GM12891 (cell line): ENCODE data around the gene GLYR1.

Experiments used
- POLR2A ChIP-seq: IDR thresholded peaks from 2 replicates; pipeline ENCODE4 v1.6.1; 2011; ENCODE audit warnings: low read depth, low read length, control low read depth
- POLR2AphosphoS5 ChIP-seq: IDR thresholded peaks from 2 replicates; pipeline ENCODE4 v1.6.1; 2011; ENCODE audit warnings: low read depth, low read length, control low read depth
- SPI1 ChIP-seq: IDR thresholded peaks from 2 replicates; pipeline ENCODE4 v1.6.1; 2011; ENCODE audit warnings: low read depth, low read length, control low read depth
- TAF1 ChIP-seq: IDR thresholded peaks from 2 replicates; pipeline ENCODE4 v1.6.1; 2011; ENCODE audit warnings: low read depth, low read length, control low read depth

DNA sequence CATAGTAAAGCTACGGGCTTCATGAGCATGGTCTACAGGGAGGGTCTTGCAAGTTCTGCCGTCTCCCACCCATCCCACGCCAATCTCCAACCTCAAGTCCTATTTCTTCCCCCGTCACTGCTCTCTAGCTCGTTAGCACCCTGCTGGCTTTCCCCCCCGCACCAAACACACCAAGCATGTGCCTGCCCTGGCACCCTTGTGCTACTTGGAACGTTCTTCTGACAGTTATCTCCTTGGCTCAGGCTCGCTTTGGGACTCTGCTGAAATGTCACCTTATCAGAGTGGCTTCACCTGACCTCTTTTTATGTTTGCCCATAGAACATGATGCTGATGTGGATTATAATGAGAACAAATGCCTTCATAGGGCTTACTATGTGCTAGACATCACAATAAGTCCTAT is 21.9 kb downstream of the GLYR1 start:
- TF ChIP-seq POLR2AphosphoS5 (no peak), TAF1 (no peak), POLR2A (no peak), SPI1 (no peak)
